GM19463 (cell line): ENCODE data around the gene CYSTM1.

Source experiments
- ATAC-seq: cut with Tn5 transposase; IDR thresholded peaks from one replicate; pipeline ENCODE4 v1.9.1; 2021; ENCODE audit warnings: mild to moderate bottlenecking, moderate library complexity; ENCODE audit not compliant: unreplicated experiment

CYSTM1 gene, protein sequence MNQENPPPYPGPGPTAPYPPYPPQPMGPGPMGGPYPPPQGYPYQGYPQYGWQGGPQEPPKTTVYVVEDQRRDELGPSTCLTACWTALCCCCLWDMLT

DNA sequence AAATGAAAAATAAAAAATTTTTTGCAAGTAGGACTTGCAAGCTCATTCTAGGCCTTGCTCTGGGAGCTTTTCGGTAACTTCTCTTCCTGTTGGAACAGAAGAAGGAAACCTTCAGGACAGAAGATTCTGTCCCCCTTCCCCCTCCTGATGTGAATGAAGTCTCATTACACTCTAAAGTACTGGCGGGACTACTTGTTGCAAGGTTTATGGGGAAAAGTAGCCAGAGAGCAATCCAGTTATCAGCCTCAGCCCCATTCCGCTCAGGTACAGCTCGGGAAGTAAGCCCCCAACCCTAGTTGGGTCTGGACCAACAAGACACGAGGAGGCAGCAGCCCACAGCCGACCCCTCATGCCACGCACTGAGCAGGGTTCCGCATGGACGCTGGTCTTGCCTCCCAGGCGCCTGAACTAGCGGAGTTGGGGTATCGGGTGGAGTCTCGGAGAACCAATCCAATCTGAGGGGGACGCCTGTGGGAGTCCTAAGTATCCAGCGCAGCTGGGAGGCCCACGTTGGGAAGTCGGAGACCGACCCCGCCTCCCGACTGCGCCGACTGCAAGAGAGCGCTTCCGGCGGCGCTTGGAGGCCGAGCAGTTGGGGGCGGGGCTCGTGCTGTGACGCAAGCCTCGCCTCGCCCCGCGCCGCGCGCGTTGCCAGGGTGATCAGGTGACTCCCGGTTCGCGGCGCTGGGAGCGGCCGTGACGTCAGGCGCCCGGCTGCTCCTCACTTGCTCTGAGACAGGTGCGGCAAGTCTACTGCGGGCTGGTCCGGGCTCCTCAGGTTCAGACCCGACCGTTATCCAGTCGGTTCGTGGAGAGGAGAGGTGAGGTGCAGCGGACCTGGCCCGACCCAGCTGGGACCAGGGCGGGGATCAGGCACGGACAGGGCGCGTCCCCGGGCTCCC lies at the start of gene CYSTM1:
Gene CYSTM1, plus strand, starts transcription at position 724 of the 902 bp plus-strand sequence. CDS start 19,278 bp downstream, outside the sequence.
- peak; percentile 84 for ATAC-seq

- no peak for ATAC-seq
These were observed 49.4 kb upstream of the CYSTM1 start, which contains the start of gene IGIP for GRCh38 chr5:140125637-140126036. Gene IGIP (plus strand): TSS chr5:140125937. CDS start chr5:140128477, 2,540 bp downstream.

DNA sequence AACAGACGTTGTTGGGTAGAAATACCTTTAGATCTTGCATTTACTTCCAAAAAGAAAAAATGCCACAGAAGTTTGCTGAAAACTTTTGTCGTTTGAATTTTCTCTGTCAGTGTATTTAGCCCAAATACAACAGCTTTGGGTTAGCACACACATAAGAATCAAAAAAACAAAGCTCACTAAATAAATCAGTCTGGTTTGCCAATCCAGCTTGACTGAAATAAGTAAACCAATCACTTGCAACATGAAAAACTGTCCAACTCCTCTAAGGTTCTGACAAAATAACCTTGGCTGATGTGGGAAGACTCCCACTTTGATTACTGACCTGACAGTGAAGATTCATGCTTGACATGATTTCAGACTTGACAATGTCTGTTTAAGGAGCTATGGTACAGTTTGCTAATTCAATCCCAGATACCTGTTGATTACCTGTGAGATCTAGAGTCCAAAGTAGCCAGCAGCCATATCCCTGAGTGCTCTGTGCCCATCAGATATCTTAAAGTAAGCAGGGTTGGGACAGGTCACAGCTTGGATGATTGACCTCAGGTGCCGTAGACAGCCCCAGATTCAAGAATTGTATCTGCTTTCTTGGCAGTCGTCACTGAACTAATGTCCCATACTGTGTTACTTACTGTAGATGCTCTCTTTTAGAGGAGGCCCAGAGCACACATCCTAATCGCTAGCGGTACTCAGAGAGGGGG lies 48.5 kb upstream of the CYSTM1 start:
- no peak for ATAC-seq

GRCh38 chr5:140128376-140128775 lies 46.6 kb upstream of the CYSTM1 start:
- no peak for ATAC-seq

GRCh38 chr5:140130949-140131733 lies 43.8 kb upstream of the CYSTM1 start:
- ATAC-seq, result no peak

GRCh38 chr5:140131967-140132409 lies 43.0 kb upstream of the CYSTM1 start:
- ATAC-seq, result peak; percentile 63

GRCh38 chr5:140133514-140134167 lies 41.3 kb upstream of the CYSTM1 start:
- no peak for ATAC-seq

GRCh38 chr5:140134277-140134935 lies 40.6 kb upstream of the CYSTM1 start:
- no peak for ATAC-seq

DNA sequence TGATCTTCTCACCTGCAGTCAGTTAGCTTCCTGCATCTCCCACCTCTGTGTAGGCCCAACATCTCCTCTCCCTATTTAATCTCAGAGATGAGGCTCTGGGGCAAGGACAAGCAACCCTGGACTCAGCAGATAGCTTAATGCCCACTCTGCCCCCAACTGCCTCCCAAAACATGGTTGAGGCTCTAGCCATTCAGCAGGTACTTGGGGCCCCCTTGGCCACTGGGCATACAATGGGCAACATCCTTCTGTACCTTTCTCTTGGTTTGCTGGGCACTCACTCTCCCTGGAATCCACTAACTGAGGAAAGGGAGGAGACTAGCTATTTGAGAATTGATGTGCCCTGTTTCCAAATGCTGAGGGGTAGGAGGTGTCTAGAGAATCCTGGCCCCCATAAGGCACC lies 39.9 kb upstream of the CYSTM1 start:
- no peak for ATAC-seq

- ATAC-seq, result no peak
These were observed 38.4 kb upstream of the CYSTM1 start for GRCh38 chr5:140136624-140137023.

DNA sequence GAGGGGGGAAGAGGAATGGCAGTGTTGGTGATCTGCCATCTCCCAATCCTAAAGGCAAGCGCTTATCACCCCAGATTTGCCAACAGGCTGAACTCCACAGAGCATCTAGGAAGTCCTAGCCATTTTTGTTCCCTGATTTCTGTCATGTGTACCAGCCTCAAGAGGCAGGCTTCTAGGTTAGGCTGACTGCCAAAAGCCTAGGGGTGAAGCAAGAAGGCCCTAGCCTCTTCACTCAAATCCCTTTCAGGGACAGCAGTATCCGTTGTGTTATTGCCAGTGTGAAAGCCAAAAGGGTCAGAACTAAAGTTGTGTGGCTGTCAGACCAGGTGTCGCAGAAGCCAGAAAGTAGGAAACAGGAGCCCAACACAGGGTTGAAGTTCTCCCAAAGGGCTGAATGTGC lies 34.6 kb upstream of the CYSTM1 start:
- ATAC-seq, result no peak

DNA sequence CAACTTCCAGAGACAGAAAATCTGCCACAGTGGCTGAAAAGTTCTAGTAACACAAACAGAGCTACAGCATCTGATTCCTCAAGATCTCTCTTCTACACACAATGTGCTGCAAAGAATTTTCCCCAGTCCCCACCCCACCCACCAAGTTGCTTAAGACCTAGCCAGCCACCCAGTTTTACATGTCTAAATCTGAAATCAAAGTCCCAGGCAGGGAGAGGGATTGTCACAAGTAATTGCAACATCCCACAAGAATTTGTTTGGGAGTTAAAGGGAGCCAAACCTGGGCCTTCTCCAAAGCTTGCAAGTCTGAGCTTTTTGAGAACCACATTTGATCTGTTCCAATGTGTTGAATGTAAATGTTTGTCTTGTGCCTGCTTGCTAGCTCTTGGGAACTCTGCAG lies 33.7 kb upstream of the CYSTM1 start:
- ATAC-seq, result no peak

DNA sequence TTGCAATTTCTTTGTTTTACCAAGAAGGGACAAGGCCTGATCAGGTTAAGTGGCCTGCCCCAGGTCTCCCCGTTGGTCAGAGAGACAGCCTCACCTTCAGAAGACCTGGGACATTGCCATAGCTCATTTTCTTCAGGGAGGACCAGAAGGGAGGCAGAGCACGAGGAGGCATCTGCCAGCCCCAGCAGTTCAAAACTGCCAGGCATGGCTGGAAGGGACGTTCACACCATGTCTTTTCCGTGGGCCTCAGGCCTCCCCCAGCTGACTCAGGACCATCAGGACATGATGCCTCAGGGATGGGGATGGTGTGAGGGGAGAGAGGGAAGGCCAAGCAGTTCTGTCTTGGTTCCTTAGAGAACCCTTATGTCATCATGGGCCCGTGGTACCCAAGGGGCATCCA lies 32.7 kb upstream of the CYSTM1 start:
- ATAC-seq, result no peak

GRCh38 chr5:140142856-140143255 lies 32.1 kb upstream of the CYSTM1 start:
- no peak for ATAC-seq

DNA sequence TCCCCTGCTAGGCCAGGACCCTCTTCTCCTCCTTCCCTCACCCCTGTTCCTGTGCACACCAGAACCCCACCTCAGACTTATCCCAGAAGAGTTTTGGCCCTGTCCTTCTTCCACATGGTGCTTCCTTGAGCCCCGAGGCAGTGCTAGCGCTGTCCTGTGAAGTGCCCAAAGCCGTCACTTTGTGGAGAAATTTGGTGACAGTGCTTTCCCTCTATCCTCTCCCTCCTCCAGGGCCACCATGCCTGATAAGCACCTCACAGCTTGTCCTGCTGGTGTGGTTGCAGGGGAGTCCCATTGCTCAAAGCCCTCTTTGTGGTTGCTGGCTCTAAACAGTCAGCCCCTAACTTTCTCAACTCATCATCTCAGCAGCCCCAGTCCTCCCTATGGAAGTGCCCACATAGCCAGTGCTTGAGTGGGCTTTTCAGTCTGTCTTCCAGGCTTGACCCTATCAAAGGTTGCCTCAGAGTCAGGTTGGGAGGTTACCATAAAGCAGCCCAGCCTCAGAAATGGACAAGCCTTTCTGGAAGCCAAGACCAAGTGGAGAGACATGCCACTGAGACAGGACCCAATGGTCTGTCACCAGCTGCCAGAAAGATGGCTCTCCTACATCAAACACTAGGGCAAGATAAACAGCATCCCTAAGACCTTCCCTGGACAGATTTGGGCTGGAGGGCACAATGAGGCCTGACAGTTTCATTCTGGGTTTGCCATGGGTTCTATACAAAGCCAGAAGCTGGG lies 31.3 kb upstream of the CYSTM1 start:
- ATAC-seq, result no peak

DNA sequence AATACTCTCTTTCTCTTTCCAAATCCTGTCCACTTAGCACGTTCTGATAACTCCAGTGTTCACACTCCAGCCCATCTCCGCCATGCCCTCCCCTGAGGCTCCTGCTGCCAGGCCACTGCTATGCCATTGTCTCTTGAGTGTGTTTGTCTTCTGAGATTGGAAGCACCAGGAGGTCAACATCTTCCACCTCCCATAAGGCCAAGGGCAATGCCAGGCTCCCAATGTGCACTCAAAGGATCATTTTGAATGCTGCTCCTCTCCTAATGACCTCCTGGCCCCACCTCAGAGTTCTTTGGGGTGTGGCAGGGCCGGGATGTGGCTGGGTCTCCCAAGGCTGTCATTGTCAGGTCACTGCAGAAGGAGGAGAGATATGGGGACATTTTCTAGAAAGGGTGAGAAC lies 29.7 kb upstream of the CYSTM1 start:
- ATAC-seq, result no peak

DNA sequence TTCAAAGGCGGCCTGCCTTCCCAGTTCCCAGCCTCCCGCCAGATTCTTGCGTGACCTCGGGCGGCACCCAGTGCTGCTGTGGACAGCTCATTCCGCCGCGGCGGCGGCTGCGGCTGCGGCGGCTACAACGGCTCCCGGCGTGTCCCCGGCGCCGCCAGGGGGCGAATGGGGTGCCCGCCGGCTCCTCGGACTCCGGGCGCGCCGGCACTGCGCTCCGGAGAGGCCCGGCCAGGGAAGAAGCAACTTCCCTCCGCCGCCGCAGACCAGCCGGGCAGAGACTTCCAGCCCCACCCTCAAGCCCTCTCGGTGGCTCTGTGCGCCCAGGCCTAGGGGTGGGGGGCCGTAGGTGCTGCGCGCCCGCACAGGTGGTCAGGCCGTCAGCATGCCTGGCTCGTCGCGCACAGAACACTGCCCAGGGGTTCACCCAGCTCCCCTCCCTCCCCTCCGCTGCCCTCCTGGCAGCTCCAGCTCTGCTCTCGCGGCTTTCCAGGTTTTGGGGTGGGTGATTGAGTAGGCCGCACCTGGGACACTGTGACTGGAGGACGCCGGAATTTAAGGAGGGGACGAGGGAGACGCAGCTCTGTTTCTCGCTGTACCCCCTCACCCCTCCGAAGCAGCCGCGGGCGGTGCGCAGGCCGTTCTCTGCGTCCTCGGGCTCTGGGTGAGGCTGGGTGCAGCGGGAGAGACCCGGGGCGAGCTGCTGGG lies 29.0 kb upstream of the CYSTM1 start:
- ATAC-seq, result peak; percentile 67

DNA sequence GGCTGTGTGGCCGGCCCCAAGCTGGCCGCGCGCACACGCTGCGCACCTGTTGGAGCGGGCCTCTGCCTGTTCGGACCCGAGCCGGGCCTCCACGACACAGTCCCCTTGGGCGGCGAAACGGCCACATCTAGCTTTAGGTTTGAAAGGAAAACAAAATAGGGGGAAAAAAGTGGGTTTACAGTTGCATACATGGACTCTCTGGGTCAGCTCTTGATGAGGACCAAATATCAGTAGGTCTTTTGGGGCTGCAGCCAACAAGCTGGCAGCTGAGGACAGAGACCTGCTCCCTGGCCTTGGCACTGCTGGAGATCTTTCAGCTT lies 28.5 kb upstream of the CYSTM1 start:
- ATAC-seq, result no peak

DNA sequence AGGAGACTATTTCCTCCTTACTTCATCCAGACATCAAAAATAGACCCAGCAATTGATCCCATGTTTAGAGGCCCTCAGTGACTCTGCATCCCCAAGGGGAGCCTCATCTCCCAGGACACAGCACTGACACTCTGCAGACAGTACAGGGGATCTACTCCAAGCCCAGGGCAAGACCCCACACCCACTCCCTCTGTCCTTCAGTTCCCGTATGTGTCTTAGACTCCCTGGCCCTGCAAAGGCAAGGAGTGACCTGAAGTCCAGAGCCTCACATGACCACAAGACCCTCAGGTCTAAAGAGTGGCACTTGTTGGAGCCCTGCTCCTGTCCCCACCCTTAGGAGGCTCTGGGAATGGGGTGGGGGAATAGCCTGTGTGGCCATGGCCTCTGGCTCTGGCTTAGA lies 27.5 kb upstream of the CYSTM1 start:
- ATAC-seq, result no peak
